Keratinocyte (primary cell): ENCODE measurements around the gene HOXD4. TPM values are rescaled to one million over a fixed set of nuclear protein-coding genes. Genes with fewer than 3 reads are reported as not detected.

Experiments used
- DNase-seq: peaks from one replicate; pipeline ENCODE4 v3.0.0-alpha.2; 2011; ENCODE audit warnings: low read depth, missing footprints, low spot score
- FAIRE-seq: peaks from 2 replicates; lab custom pipeline; 2011; peaks lifted over from hg19 to GRCh38; lab: Jason Lieb, UNC
- H2AFZ ChIP-seq: 2 replicates; pipeline ENCODE4 v1.6.0; 2012; ENCODE audit warnings: low read length, control low read depth, inconsistent platforms; ENCODE audit not compliant: control insufficient read depth
- H3K27ac ChIP-seq: 2 replicates; pipeline ENCODE4 v1.5.1; 2011; ENCODE audit warnings: low read length; ENCODE audit not compliant: control insufficient read depth, insufficient read depth
- H3K27me3 ChIP-seq: 3 replicates; pipeline ENCODE4 v1.6.0; 2011; ENCODE audit warnings: low read length; ENCODE audit not compliant: control insufficient read depth, insufficient read depth; ENCODE audit errors: extremely low read depth
- H3K36me3 ChIP-seq, 2 experiments: 2 replicates in 1 of 2; 3 replicates in 1 of 2; pipeline ENCODE4 v1.5.1; 2011; ENCODE audit warnings: low read length in 2 of 2, mild to moderate bottlenecking in 1 of 2; ENCODE audit not compliant: control insufficient read depth in 2 of 2, insufficient read depth in 2 of 2; ENCODE audit errors: extremely low read depth in 1 of 2
- H3K4me1 ChIP-seq: 3 replicates; pipeline ENCODE4 v1.5.1; 2011; ENCODE audit warnings: low read length; ENCODE audit not compliant: control insufficient read depth, insufficient read depth; ENCODE audit errors: extremely low read depth
- H3K4me2 ChIP-seq: 3 replicates; pipeline ENCODE4 v1.6.0; 2011; ENCODE audit warnings: low read depth, low read length; ENCODE audit not compliant: control insufficient read depth, insufficient read depth; ENCODE audit errors: extremely low read depth
- H3K4me3 ChIP-seq, 3 experiments: fragments of 200-600 bp in 1 of 3; sonication (generic) in 1 of 3; 2 replicates in 2 of 3; 3 replicates in 1 of 3; pipeline ENCODE4 v1.5.1; 2011 to 2016; ENCODE audit warnings: low read length in 3 of 3, mild to moderate bottlenecking in 3 of 3, control low read depth in 2 of 3, inconsistent platforms in 1 of 3, low read depth in 1 of 3, mixed read lengths in 1 of 3, mixed run types in 1 of 3, moderate library complexity in 1 of 3; ENCODE audit not compliant: control insufficient read depth in 2 of 3, insufficient read depth in 2 of 3; ENCODE audit errors: extremely low read depth in 1 of 3
- H3K79me2 ChIP-seq: 2 replicates; pipeline ENCODE4 v1.6.0; 2012; ENCODE audit warnings: low read length; ENCODE audit not compliant: control insufficient read depth, insufficient read depth
- H3K9ac ChIP-seq: 3 replicates; pipeline ENCODE4 v1.6.0; 2011; ENCODE audit warnings: low read length; ENCODE audit not compliant: control insufficient read depth, insufficient read depth; ENCODE audit errors: extremely low read depth
- H3K9me1 ChIP-seq: 3 replicates; pipeline ENCODE4 v1.6.0; 2011; ENCODE audit warnings: low read length; ENCODE audit not compliant: control insufficient read depth, insufficient read depth; ENCODE audit errors: extremely low read depth
- H3K9me3 ChIP-seq: 2 replicates; pipeline ENCODE4 v1.5.1; 2012; ENCODE audit warnings: low read depth, low read length; ENCODE audit not compliant: control insufficient read depth
- H4K20me1 ChIP-seq: 3 replicates; pipeline ENCODE4 v1.6.0; 2011; ENCODE audit warnings: low read length; ENCODE audit not compliant: control insufficient read depth, insufficient read depth; ENCODE audit errors: extremely low read depth
- CTCF ChIP-seq, 3 experiments: IDR thresholded peaks in 1 of 3; conservative IDR thresholded peaks in 1 of 3; optimal IDR thresholded peaks in 1 of 3; 2 replicates in 2 of 3; 3 replicates in 1 of 3; pipeline versions ENCODE3 to v1.5.1; 2011; ENCODE audit warnings: low read length in 3 of 3, mild to moderate bottlenecking in 3 of 3, moderate library complexity in 2 of 3, control low read depth in 1 of 3, inconsistent platforms in 1 of 3; ENCODE audit not compliant: insufficient read depth in 2 of 3; ENCODE audit errors: extremely low read depth in 1 of 3
- EZH2 ChIP-seq: IDR thresholded peaks from one replicate; pipeline ENCODE4 v1.6.1; 2012; ENCODE audit warnings: inconsistent platforms, mild to moderate bottlenecking, low read length, moderate library complexity
- dilution Hi-C: fragments of 300-500 bp; cut with MboI; formaldehyde crosslinking; loops from one replicate; pipeline ENCODE4 v1.7.0; 2020; ENCODE audit warnings: low sequenced_read_pairs; ENCODE audit not compliant: extremely low pct_ligation_motif_present
- polyA plus RNA-seq, 5 experiments: library from polyadenylated mRNA; depleted of rRNA in 3 of 5; stranded (reverse) in 3 of 5; stranded (forward) in 1 of 5; unstranded in 1 of 5; fragments of >200 nt; gene quantifications; 1 replicate in 1 of 5; 2 replicates in 3 of 5; 3 replicates in 1 of 5; pipeline versions ENCODE4 v1.2.1 to v1.2.3, GENCODE V29; 2011 to 2012; ENCODE audit warnings: missing spikeins in 2 of 5, low read depth in 1 of 5, low replicate concordance in 1 of 5

The HOXD4 gene
- polyA plus RNA-seq, 1 donor (not counting 4 experiments of a cell fraction or from before 2014, with no cell fraction given), result not detected

DNA sequence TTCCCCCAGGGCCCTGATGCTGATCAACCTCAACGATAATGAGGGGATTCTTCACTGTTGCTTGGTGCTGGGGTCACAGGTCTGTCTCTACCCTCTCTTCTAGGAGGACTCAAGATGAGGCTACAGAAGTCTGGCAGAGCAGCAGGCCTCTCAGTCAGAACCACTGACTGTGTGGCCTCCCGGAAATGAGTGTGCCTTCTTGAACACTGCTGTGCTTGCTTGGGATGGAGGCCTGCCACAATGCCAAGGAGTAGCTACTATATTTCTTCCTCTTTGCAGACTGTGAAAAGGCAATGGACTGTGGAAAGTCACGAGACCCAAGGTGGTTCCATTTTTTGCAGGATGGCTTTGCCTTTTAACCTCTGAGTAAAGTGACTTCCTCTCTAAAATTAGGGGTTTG, 31.3 kb downstream of the HOXD4 start:
- no peak overlapping the region for H2AFZ ChIP-seq
- no peak overlapping the region for H3K9ac ChIP-seq
- H3K4me1 ChIP-seq, result peaks cover 4% of the 10 kb centered on the region
- dilution Hi-C loops, result no loop called here
- H3K27me3 ChIP-seq, result peaks cover 51% of the 10 kb centered on the region
- H3K36me3 ChIP-seq, result no peaks in the 10 kb centered on the region
- H3K4me3 ChIP-seq, result no peak overlapping the region
- no peaks in the 10 kb centered on the region for H3K9me1 ChIP-seq
- no peaks in the 10 kb centered on the region for H3K9me3 ChIP-seq
- no peak for FAIRE-seq
- TF ChIP-seq CTCF (optimal IDR thresholded peaks at IDR 0.05 in 1 of 3, IDR thresholded peaks at IDR 0.05 in 1 of 3, conservative IDR thresholded peaks at IDR 0.05 in 1 of 3; ENCODE audit: extremely low read depth in 1 of 3, insufficient read depth in 2 of 3, low read length in 3 of 3), result no peak
- no peak for TF ChIP-seq EZH2
- no peaks in the 10 kb centered on the region for H3K79me2 ChIP-seq
- no peak overlapping the region for H3K27ac ChIP-seq
- no peaks in the 10 kb centered on the region for H4K20me1 ChIP-seq
- no peak overlapping the region for H3K4me2 ChIP-seq
- no peak for DNase-seq

- Histone ChIP-seq H3K9me1 (no peaks in the 10 kb centered on the region), H3K4me1 (peaks cover 6% of the 10 kb centered on the region), H3K79me2 (no peaks in the 10 kb centered on the region), H3K9me3 (no peaks in the 10 kb centered on the region), H3K27me3 (peaks cover 52% of the 10 kb centered on the region), H3K27ac (no peak overlapping the region), H3K4me3 (no peak overlapping the region), H3K36me3 (no peaks in the 10 kb centered on the region), H2AFZ (no peak overlapping the region), H3K9ac (no peak overlapping the region), H3K4me2 (no peak overlapping the region), H4K20me1 (no peaks in the 10 kb centered on the region)
- TF ChIP-seq CTCF (optimal IDR thresholded peaks at IDR 0.05 in 1 of 3, IDR thresholded peaks at IDR 0.05 in 1 of 3, conservative IDR thresholded peaks at IDR 0.05 in 1 of 3; ENCODE audit: extremely low read depth in 1 of 3, insufficient read depth in 2 of 3, low read length in 3 of 3) (no peak), EZH2 (no peak)
- dilution Hi-C loops, result no loop called here
- DNase-seq, result no peak
- FAIRE-seq, result no peak
These were observed 33.4 kb downstream of the HOXD4 start for GRCh38 chr2:176184749-176185148.
